Heart right ventricle (tissue), 16 donors: ENCODE measurements around the gene ANG. TPM values are rescaled to one million over a fixed set of nuclear protein-coding genes. Genes with fewer than 3 reads are reported as not detected.

Source experiments
- ATAC-seq, 8 donors: fragments of 200-7000 bp; cut with Tn5 transposase; one replicate each; pipeline ENCODE4 v1.9.1; 2020; ENCODE audit warnings: mild to moderate bottlenecking in 8 of 8, moderate library complexity in 8 of 8, moderate number of reproducible peaks in 1 of 8
- DNase-seq, 2 donors: peaks; one replicate each; pipeline ENCODE4 v3.0.0-alpha.2; 2020
- H3K27ac ChIP-seq, 10 donors: fragments of 200-600 bp; sonication (generic) in 2 of 10; one replicate each; pipeline versions ENCODE4 v1.5.0 to v1.8.0; 2020 to 2022; ENCODE audit warnings: mild to moderate bottlenecking in 3 of 10
- H3K27me3 ChIP-seq, 7 donors: fragments of 200-600 bp; one replicate each; pipeline ENCODE4 v1.8.0; 2021 to 2022; ENCODE audit warnings: mild to moderate bottlenecking in 2 of 7
- H3K36me3 ChIP-seq, 9 donors: fragments of 200-600 bp; sonication (generic) in 1 of 9; one replicate each; pipeline versions ENCODE4 v1.5.0 to v1.8.0; 2020 to 2022; ENCODE audit warnings: mild to moderate bottlenecking in 2 of 9
- H3K4me1 ChIP-seq, 9 donors: fragments of 200-600 bp; sonication (generic) in 1 of 9; one replicate each; pipeline versions ENCODE4 v1.5.0 to v1.8.0; 2020 to 2022; ENCODE audit warnings: mild to moderate bottlenecking in 4 of 9
- H3K4me3 ChIP-seq, 10 donors: fragments of 200-600 bp; sonication (generic) in 2 of 10; one replicate each; pipeline versions ENCODE4 v1.5.0 to v1.8.0; 2020 to 2022; ENCODE audit warnings: mild to moderate bottlenecking in 7 of 10, moderate library complexity in 2 of 10
- H3K9me3 ChIP-seq, 11 donors: fragments of 200-600 bp in 10 of 11; sonication (generic) in 2 of 11; one replicate each; pipeline versions ENCODE4 v1.5.0 to v1.8.0; 2013 to 2022; ENCODE audit warnings: mild to moderate bottlenecking in 2 of 11, control low read depth in 1 of 11, moderate library complexity in 1 of 11
- CTCF ChIP-seq, 9 donors: fragments of 200-600 bp; sonication (generic) in 2 of 9; IDR thresholded peaks; one replicate each; pipeline versions ENCODE4 v1.5.0 to v1.8.0; 2021 to 2022; ENCODE audit warnings: antibody characterized with exemption in 9 of 9, mild to moderate bottlenecking in 5 of 9, moderate library complexity in 1 of 9
- WGBS, 2 donors: extraction: QIAGEN DNeasy Blood & Tissue Kit; methylation state at CpG; one replicate each; pipeline ENCODE4 v1.1.7; 2013; ENCODE audit warnings: inconsistent platforms in 1 of 2; 5-methylcytosine and 5-hydroxymethylcytosine counted together
- intact Hi-C, 10 donors: fragments of 100-400 bp; cut with DNase I; formaldehyde crosslinking; loops; one replicate each; pipeline versions ENCODE4 v1.11.1 to v1.14.2; 2022
- polyA plus RNA-seq, 2 donors: library from polyadenylated mRNA; stranded (reverse); fragments of 200-250 nt; gene quantifications; one replicate each; pipeline ENCODE4 v1.2.3, GENCODE V29; 2013
- total RNA-seq, 10 donors: library from RNA; stranded (reverse); fragmentation: NEBNext Ultra II Directional in 3 of 10; extraction: Animal tissue kit (Norgen Biotek cat#: 25700) in 3 of 10; gene quantifications; one replicate each; pipeline versions ENCODE4 v1.2.1 to v1.2.4, GENCODE V29; 2021 to 2023
- donor health status: Arrhythmogenic right ventricular cardiomyopathy.
- donor health status: ischemic (EF 13 %, LVEDD 7.1; RV severe dilation, severe dysfunction).
- donor health status: healthy with polysubstance abuse.
- donor health status: DM: no; HTN: yes; CAD: no.
- donor health status: DM: no; HTN: no; CAD: no.
- donor health status: ischemic (EF 25% LVEDD 6.9; RV normal size, moderate dysfunction).
- donor health status: ischemic (EF 25% LVEDD 5.7; RV mildly dilated, moderate dysfunction).
- donor health status: healthy.
- donor health status: DM: yes; HTN: yes; CAD: no.
- donor health status: Ischemic cardiomyopathy.
- donor health status: ischemic (EF 35%, LVEDD 5.7; RV mildly dilated, moderate dysfunction).
- donor health status: nonischemic (EF 11% LVEDD 7.7; RV severe dilation, severe dysfunction).
- donor health status: DM: yes; HTN: yes; CAD: no.
- donor health status: PGD.
- donor health status: ischemic (EF 29% LVEDD 5.4; RV normal size, mild dysfunction).
- donor health status: nonischemic (EF 23%, LVEDD 6.1; RV moderate dilation, normal function).

ANG gene
- total and polyA plus RNA-seq, 12 donors: 0.79 to 7.0 (median 2.5) TPM

- no peak overlapping the region for H3K4me3 ChIP-seq
- ATAC-seq (no peak), DNase-seq (no peak)
- H3K36me3 ChIP-seq: no peaks in the 10 kb centered on the region
- no peaks in the 10 kb centered on the region for H3K4me1 ChIP-seq
- intact Hi-C loops: no loop called here
- WGBS, 2 donors: 87 to 93% methylated on average over 2 of the region's 2 CpGs
- H3K27ac ChIP-seq: no peak overlapping the region
- H3K27me3 ChIP-seq: peaks cover 0 to 83% (median 55%) of the 10 kb centered on the region in 7 donors
- no peaks in the 10 kb centered on the region for H3K9me3 ChIP-seq
- no peak for TF ChIP-seq CTCF (IDR thresholded peaks at IDR 0.05)
Observed at GRCh38 chr14:20644520-20644919, 44.0 kb upstream of the ANG start.

GRCh38 chr14:20645481-20645880 is 43.1 kb upstream of the ANG start:
- WGBS, 2 donors: 92 to 97% methylated on average over 1 of the region's 1 CpG
- H3K27ac ChIP-seq: no peak overlapping the region
- ATAC-seq (no peak), DNase-seq (no peak)
- TF ChIP-seq CTCF (IDR thresholded peaks at IDR 0.05): no peak
- no peaks in the 10 kb centered on the region for H3K36me3 ChIP-seq
- peaks cover 0 to 85% (median 57%) of the 10 kb centered on the region in 7 donors for H3K27me3 ChIP-seq
- no peak overlapping the region for H3K4me3 ChIP-seq
- intact Hi-C loops: no loop called here
- no peaks in the 10 kb centered on the region for H3K4me1 ChIP-seq
- no peaks in the 10 kb centered on the region for H3K9me3 ChIP-seq

- peaks cover 0 to 6% (median 0%) of the 10 kb centered on the region in 9 donors for H3K4me1 ChIP-seq
- no peak for TF ChIP-seq CTCF (IDR thresholded peaks at IDR 0.05)
- intact Hi-C loops: no loop called here
- ATAC-seq (peak in 1 of 8 donors; percentile 15), DNase-seq (no peak)
- no peaks in the 10 kb centered on the region for H3K9me3 ChIP-seq
- H3K36me3 ChIP-seq: no peaks in the 10 kb centered on the region
- H3K27me3 ChIP-seq: peaks cover 14 to 99% (median 91%) of the 10 kb centered on the region in 7 donors
- WGBS, 2 donors: 2 to 4% methylated on average over 36 to 39 of the region's 39 CpGs
- H3K27ac ChIP-seq: no peak overlapping the region
- no peak overlapping the region for H3K4me3 ChIP-seq
Observed at GRCh38 chr14:20652996-20653975, 35.3 kb upstream of the ANG start.

- H3K9me3 ChIP-seq: no peaks in the 10 kb centered on the region
- no peak for ATAC-seq
- intact Hi-C loops: no loop called here
- H3K27me3 ChIP-seq: peaks cover 14 to 99% (median 96%) of the 10 kb centered on the region in 7 donors
- no peak overlapping the region for H3K4me3 ChIP-seq
- no peak for DNase-seq
- H3K36me3 ChIP-seq: no peaks in the 10 kb centered on the region
- no peak overlapping the region for H3K27ac ChIP-seq
- peaks cover 0 to 6% (median 0%) of the 10 kb centered on the region in 9 donors for H3K4me1 ChIP-seq
- no peak for TF ChIP-seq CTCF (IDR thresholded peaks at IDR 0.05)
- WGBS, 2 donors: 73 to 75% methylated on average over 4 of the region's 4 CpGs
Observed at GRCh38 chr14:20655851-20656250, 32.7 kb upstream of the ANG start.
